ENCODE measurements around the gene AKAP9.
A peak's percentile ranks its signal among the peaks of the same experiment; 100 is the strongest.
"Not testable (repeated sequence)": the region's sequence is repeated elsewhere in the genome, so short reads cannot be mapped to it uniquely, and the experiment has no call there.

Gene AKAP9

DNA sequence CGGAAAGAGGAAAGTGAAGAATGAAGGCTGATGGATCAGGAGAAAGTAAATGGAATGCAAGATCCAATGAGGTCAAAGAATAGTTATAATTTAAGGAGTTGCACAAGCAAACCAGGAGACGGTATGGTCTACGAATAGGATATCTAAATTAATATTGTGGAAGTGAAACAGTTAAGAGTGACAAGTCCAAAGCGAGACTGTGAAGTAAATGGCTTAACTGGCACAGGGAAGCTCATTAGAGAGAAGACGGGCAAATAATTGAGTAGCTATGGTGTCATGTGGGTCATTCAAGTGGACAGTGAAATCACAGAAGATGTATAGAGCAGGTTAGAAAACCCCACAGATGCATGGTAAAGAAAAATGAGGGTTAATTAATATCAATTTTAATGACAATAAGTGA is 190.4 kb downstream of the AKAP9 start:
- Mint-ChIP-seq H3K4me3 (peak overlapping the region; percentile 18), H3K36me3 (peaks cover 20% of the 10 kb centered on the region), H3K27me3 (no peaks in the 10 kb centered on the region), H3K27ac (peak overlapping the region; percentile 10), H3K9me3 (no peaks in the 10 kb centered on the region), H3K4me1 (peaks cover 26% of the 10 kb centered on the region)
- DNase-seq (ENCODE audit: low spot score in 2 of 2) (no peak), ATAC-seq (ENCODE audit: low read depth) (no peak)

GRCh38 chr7:92131764-92132330 is 191.2 kb downstream of the AKAP9 start:
- Mint-ChIP-seq H3K27ac (no peak overlapping the region), H3K4me1 (peaks cover 26% of the 10 kb centered on the region), H3K4me3 (peak overlapping the region; percentile 3), H3K27me3 (no peaks in the 10 kb centered on the region), H3K36me3 (peaks cover 14% of the 10 kb centered on the region), H3K9me3 (no peaks in the 10 kb centered on the region)
- no peak for ATAC-seq (ENCODE audit: low read depth)
- DNase-seq (ENCODE audit: low spot score in 2 of 2), result no peak

DNA sequence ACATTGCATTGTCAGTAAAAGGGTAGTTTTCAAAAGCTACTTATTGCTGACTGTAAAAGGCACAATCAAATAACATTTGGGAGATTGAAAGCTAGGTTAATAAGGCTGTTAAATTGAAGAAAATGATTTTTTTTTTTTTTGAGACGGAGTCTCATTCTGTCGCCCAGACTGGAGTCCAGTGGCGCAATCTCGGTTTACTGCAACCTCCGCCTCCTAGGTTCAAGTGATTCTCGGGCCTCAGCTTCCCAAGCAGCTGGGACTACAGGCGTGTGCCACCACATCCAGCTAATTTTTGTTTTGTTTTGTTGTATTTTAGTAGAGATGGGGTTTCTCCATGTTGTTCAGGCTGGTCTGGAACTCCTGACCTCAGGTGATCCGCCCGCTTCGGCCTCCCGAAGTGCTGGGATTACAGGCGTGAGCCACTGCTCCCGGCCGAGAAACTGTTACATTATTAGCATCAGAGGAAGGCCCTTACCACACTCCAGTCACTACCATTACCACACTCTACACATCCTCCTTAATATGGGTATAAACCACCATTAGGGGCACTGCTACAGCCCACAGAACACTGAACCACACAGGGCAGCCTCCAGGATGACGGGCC is 192.6 kb downstream of the AKAP9 start:
- H3K27ac Mint-ChIP-seq, result peak overlapping the region; percentile 99
- peaks cover 11% of the 10 kb centered on the region for H3K36me3 Mint-ChIP-seq
- H3K4me1 Mint-ChIP-seq, result peaks cover 26% of the 10 kb centered on the region
- DNase-seq (ENCODE audit: low spot score in 2 of 2) (no peak), ATAC-seq (ENCODE audit: low read depth) (peak; percentile 14)
- H3K27me3 Mint-ChIP-seq, result no peaks in the 10 kb centered on the region
- H3K9me3 Mint-ChIP-seq, result no peaks in the 10 kb centered on the region
- H3K4me3 Mint-ChIP-seq, result peak overlapping the region; percentile 95

GRCh38 chr7:92133737-92134270 is 193.1 kb downstream of the AKAP9 start:
- Mint-ChIP-seq H3K4me1 (peaks cover 26% of the 10 kb centered on the region), H3K27me3 (no peaks in the 10 kb centered on the region), H3K27ac (peak overlapping the region; percentile 99), H3K4me3 (peak overlapping the region; percentile 95), H3K36me3 (peaks cover 10% of the 10 kb centered on the region), H3K9me3 (no peaks in the 10 kb centered on the region)
- ATAC-seq (ENCODE audit: low read depth), result peak; percentile 47
- DNase-seq (ENCODE audit: low spot score in 2 of 2), result peak; percentile 59 to 77

- Mint-ChIP-seq H3K36me3 (peaks cover 10% of the 10 kb centered on the region), H3K27ac (peak within 1 kb of the TSS; percentile 99), H3K9me3 (no peaks in the 10 kb centered on the region), H3K4me3 (peak within 1 kb of the TSS; percentile 95), H3K4me1 (peaks cover 26% of the 10 kb centered on the region), H3K27me3 (no peaks in the 10 kb centered on the region)
- ATAC-seq (ENCODE audit: low read depth) (peak; percentile 81), DNase-seq (ENCODE audit: low spot score in 2 of 2) (peak; percentile 97 to 99)
Observed at GRCh38 chr7:92134271-92135051, 193.8 kb downstream of the AKAP9 start, which contains the start of gene CYP51A1. CYP51A1 (minus strand) TSS chr7:92134477; CDS start chr7:92134364, 113 bp downstream.

DNA sequence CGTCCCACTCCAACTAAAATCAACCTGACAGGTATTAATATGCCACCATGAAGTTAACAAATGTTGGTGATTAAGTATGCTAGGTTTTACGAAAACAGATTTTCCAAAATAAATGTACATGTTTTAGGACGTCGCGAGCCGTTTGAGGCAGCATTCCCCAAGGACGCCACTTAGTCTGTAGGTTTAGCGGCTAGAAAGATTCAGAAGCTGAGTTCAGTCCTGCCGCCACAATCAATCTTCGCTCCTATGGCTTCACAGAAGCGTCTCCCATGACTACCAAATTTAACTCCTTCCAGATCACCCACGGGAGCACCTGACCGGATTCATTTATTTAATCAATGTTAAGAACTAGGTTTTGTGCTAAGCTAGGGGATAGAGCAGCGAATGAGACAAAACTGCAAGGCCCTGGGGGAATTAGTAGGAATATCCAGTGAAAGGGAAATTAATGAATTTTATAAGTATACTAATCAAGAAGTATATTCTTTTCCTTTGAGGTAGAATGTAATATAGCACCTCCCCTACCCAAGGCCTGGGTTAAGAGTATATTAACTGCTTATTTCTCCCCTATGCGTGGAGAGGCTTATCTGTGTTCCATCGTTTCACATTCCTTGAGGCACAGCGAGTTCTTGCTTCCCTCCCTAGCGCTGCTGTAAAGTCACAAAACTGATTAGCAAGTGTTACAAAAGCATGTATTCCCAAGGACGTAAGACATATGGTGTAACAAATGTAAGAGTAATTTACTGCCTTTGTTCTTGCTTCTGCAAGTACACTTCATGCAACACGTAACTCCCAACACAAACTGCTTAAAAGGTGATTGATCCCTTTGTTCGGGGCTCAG is 194.6 kb downstream of the AKAP9 start:
- ATAC-seq (ENCODE audit: low read depth), result no peak
- DNase-seq (ENCODE audit: low spot score in 2 of 2), result no peak
- H3K4me3 Mint-ChIP-seq, result peak overlapping the region; percentile 95
- no peaks in the 10 kb centered on the region for H3K27me3 Mint-ChIP-seq
- peaks cover 6% of the 10 kb centered on the region for H3K36me3 Mint-ChIP-seq
- H3K9me3 Mint-ChIP-seq, result no peaks in the 10 kb centered on the region
- peaks cover 23% of the 10 kb centered on the region for H3K4me1 Mint-ChIP-seq
- peak overlapping the region; percentile 99 for H3K27ac Mint-ChIP-seq

- H3K4me1 Mint-ChIP-seq, result peaks cover 11% of the 10 kb centered on the region
- no peak overlapping the region for H3K4me3 Mint-ChIP-seq
- no peak overlapping the region for H3K27ac Mint-ChIP-seq
- H3K27me3 Mint-ChIP-seq, result no peaks in the 10 kb centered on the region
- no peak for DNase-seq (ENCODE audit: low spot score in 2 of 2)
- no peaks in the 10 kb centered on the region for H3K36me3 Mint-ChIP-seq
- ATAC-seq (ENCODE audit: low read depth), result no peak
- no peaks in the 10 kb centered on the region for H3K9me3 Mint-ChIP-seq
Observed at GRCh38 chr7:92137557-92137956, 196.9 kb downstream of the AKAP9 start.

DNA sequence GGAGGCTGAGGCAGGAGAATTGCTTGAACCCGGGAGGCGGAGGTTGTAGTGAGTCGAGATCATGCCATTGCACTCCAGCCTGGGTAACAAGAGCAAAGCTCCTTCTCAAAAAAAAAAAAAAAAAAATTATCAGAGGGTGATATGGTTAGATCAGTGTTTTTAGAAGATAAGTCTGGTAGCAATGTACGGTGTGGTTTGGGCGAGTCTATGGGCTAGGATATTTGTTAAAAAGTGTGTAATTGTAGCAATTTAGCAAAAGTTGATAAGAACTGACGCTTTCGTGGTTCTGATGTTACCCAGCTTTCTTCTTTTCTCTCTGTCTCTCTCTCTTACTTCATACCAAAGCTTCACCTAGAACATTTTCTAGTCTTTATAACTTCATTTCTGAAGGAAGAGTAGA is 200.5 kb downstream of the AKAP9 start:
- no peaks in the 10 kb centered on the region for H3K4me1 Mint-ChIP-seq
- no peaks in the 10 kb centered on the region for H3K36me3 Mint-ChIP-seq
- H3K27me3 Mint-ChIP-seq, result no peaks in the 10 kb centered on the region
- no peak overlapping the region for H3K27ac Mint-ChIP-seq
- DNase-seq (ENCODE audit: low spot score in 2 of 2) (no peak), ATAC-seq (ENCODE audit: low read depth) (no peak)
- H3K4me3 Mint-ChIP-seq, result no peak overlapping the region
- no peaks in the 10 kb centered on the region for H3K9me3 Mint-ChIP-seq

DNA sequence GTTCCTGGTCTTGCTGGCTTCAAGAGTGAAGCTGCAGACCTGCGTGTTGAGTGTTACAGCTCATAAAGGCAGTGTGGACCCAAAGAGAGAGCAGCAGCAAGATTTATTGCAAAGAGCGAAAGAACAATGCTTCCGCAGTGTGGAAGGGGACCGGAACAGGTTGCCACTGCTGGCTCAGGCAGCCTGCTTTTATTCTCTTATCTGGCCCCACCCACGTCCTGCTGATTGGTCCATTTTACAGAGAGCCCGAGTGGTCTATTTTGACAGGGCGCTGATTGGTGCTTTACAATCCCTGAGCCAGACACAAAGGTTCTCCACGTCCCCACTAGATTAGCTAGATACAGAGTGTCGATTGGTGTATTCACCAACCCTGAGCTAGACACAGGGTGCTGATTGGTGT is 202.1 kb downstream of the AKAP9 start:
- not testable (repeated sequence) for DNase-seq (ENCODE audit: low spot score in 2 of 2); H3K9me3 Mint-ChIP-seq; ATAC-seq (ENCODE audit: low read depth); H3K27me3 Mint-ChIP-seq; H3K27ac Mint-ChIP-seq; H3K4me1 Mint-ChIP-seq; H3K4me3 Mint-ChIP-seq; H3K36me3 Mint-ChIP-seq

DNA sequence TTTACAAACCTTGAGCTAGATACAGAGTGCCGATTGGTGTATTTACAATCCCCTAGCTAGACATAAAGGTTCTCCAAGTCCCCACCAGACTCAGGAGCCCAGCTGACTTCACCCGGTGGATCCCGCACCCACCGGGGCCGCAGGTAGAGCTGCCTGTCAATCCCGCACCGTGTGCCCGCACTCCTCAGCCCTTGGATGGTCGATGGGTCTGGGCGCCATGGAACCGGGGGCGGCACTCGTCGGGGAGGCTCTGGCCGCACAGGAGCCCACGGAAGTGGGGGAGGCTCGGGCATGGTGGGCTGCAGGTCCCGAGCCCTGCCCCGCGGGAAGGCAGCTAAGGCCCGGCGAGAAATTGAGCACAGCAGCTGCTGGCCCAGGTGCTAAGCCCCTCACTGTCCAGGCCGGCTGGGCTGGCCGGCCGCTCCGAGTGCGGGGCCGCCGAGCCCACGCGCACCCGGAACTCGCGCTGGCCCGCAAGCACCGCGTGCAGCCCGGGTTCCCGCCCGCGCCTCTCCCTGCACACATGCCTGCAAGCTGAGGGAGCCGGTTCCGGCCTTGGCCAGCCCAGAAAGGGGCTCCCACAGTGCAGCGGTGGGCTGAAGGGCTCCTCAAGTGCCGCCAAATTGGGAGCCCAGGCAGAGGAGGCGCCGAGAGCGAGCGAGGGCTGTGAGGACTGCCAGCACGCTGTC is 202.7 kb downstream of the AKAP9 start:
- H3K27ac Mint-ChIP-seq; DNase-seq (ENCODE audit: low spot score in 2 of 2); ATAC-seq (ENCODE audit: low read depth); H3K36me3 Mint-ChIP-seq; H3K4me1 Mint-ChIP-seq; H3K9me3 Mint-ChIP-seq; H3K4me3 Mint-ChIP-seq; H3K27me3 Mint-ChIP-seq: not testable (repeated sequence)

- DNase-seq (ENCODE audit: low spot score in 2 of 2), result no peak
- H3K4me3 Mint-ChIP-seq, result no peak overlapping the region
- no peaks in the 10 kb centered on the region for H3K36me3 Mint-ChIP-seq
- no peak for ATAC-seq (ENCODE audit: low read depth)
- H3K27ac Mint-ChIP-seq, result no peak overlapping the region
- no peaks in the 10 kb centered on the region for H3K9me3 Mint-ChIP-seq
- peaks cover 2% of the 10 kb centered on the region for H3K27me3 Mint-ChIP-seq
- no peaks in the 10 kb centered on the region for H3K4me1 Mint-ChIP-seq
Observed at GRCh38 chr7:92149736-92150239, 209.1 kb downstream of the AKAP9 start.

GRCh38 chr7:92150450-92151017 is 209.9 kb downstream of the AKAP9 start:
- no peaks in the 10 kb centered on the region for H3K36me3 Mint-ChIP-seq
- peaks cover 4% of the 10 kb centered on the region for H3K27me3 Mint-ChIP-seq
- no peaks in the 10 kb centered on the region for H3K4me1 Mint-ChIP-seq
- DNase-seq (ENCODE audit: low spot score in 2 of 2), result no peak
- H3K27ac Mint-ChIP-seq, result no peak overlapping the region
- no peaks in the 10 kb centered on the region for H3K9me3 Mint-ChIP-seq
- no peak for ATAC-seq (ENCODE audit: low read depth)
- H3K4me3 Mint-ChIP-seq, result no peak overlapping the region

Measured in memory B cell (primary cell).